NCI-H345 (cell line): ENCODE results near the gene TKFC.
"Not testable (repeated sequence)": the region's sequence is repeated elsewhere in the genome, so short reads cannot be mapped to it uniquely, and the experiment has no call there.

ENCODE experiments used
- DNase-seq: peaks from one replicate; lab custom pipeline; 2025; lab: John Stamatoyannopoulos, UW

The TKFC gene

DNA sequence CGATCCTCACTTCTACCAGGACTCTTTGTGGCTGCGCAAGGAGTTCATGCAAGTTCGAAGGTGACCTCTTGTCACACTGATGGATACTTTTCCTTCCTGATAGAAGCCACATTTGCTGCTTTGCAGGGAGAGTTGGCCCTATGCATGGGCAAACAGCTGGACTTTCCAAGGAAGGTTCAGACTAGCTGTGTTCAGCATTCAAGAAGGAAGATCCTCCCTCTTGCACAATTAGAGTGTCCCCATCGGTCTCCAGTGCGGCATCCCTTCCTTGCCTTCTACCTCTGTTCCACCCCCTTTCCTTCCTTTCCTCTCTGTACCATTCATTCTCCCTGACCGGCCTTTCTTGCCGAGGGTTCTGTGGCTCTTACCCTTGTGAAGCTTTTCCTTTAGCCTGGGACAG lies 35.6 kb downstream of the TKFC start:
- no peak for DNase-seq

- no peak for DNase-seq
Measured at GRCh38 chr11:61369372-61370348, 36.6 kb downstream of the TKFC start.

- no peak for DNase-seq
Measured at GRCh38 chr11:61370349-61371005, 37.4 kb downstream of the TKFC start.

- no peak for DNase-seq
Measured at GRCh38 chr11:61372659-61373420, 39.8 kb downstream of the TKFC start.

- no peak for DNase-seq
Measured at GRCh38 chr11:61375761-61376108, 42.7 kb downstream of the TKFC start.

DNA sequence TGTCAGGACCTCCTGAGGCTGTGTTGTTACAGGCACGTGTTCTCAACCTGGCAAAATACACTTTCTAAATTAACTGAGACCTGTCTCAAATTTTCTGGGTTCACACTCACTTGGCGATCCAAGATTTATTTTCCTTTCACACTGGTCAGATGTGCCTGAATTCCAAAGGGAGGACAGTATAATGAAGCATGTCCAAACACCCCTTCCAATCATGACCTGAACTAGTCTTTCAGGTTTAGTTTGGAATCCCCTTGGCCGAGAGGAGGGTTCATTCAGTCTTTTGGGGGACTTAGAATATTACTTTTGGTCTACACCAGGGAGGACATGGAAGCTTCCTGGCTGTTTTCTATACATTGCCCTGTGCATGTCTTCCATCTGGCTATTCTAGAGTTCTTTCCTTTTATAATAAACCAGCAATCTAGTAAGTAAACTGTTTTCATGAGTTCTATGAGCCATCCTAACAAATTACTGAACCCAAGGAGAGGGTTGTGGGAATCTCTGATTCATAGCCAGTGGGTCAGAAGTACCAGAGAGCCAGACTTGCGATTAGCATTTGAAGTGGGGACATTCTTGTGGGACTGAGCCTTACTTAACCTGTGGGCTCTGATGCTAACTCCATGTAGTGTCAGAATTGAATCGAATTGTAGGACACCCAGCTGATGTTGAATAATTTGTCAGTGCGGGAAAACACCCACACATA lies 44.6 kb downstream of the TKFC start:
- DNase-seq: no peak

DNA sequence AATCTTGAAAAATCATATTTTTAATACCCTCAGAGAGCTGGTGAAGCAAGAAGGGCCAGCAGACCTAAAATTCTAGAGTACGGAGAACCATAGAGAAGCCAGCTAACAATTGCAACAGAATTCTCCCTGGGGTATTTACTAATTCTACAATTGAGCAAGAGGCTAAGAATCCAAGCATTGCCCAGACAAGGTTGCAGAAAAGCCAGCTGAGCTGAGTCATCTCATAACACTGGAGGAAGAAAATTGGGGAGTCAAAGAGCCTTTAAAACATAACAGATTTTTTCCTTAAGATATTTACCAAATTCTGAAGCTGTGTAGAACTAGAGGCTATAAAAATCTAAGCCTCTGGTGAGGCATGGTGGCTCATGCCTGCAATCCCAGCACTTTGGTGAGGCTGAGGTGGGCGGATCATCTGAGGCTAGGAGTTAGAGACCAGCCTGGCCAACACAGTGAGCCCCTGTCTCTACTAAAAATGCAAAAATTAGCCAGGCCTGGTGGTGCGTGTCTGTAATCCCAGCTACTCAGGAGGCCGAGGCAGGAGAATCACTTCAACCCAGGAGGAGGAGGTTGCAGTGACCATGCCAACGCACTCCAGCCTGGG lies 45.8 kb downstream of the TKFC start:
- no peak for DNase-seq

- DNase-seq: no peak
Measured at GRCh38 chr11:61380884-61381283, 47.9 kb downstream of the TKFC start.

DNA sequence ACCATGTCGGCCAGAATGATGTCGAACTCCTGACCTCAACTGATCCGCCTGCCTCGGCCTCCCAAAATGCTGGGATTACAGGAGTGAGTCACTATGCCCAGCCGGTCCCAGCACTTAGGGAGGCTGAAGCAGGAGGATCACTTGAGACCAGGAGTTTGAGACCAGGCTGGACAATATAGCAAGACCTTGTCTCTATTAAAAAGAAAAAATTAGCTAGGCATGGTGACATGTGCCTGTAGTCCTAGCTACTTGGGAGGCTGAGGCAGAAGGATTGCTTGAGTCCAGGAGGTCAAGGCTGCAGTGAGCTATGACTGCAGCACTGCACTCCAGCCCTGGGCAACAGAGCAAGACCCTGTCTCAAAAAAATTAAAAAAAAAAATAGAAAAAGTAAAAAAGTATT lies 50.8 kb downstream of the TKFC start:
- DNase-seq: not testable (repeated sequence)

- no peak for DNase-seq
Measured at GRCh38 chr11:61384271-61385242, 51.5 kb downstream of the TKFC start.

- no peak for DNase-seq
Measured at GRCh38 chr11:61390161-61390560, 57.1 kb downstream of the TKFC start.

DNA sequence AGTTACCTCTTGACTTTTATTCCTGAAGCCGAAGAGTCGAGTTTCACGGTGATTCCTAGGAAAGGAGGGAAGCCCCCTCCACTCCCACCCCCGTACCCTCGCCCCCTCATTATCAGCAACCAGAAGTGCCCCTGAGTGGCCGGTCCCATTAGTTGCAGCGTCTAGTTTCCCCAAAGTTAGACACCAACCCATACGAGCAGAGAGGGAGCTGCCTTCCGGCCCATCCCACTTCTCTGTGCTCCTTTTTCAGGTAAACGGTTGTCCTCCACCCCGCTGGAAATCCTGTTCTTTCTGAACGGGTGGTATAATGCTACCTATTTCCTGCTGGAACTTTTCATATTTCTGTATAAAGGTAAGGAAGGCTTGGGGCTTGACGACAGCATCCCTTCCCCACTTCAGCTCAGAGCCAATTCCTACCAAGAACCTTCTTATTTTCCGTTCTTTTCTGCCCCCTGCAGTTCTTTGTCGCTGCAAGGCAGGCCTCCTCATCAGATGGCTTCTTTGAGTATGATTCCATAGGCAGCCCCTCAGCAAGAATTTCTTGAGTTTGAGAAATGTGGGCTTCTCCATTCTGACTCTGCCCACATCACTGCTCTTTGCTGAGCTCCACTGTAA lies 60.1 kb downstream of the TKFC start:
- no peak for DNase-seq
